Vagina (tissue), 2 donors: ENCODE results near the gene BPIFA3.

Source experiments
- POLR2A ChIP-seq, 2 donors: fragments of 450-650 bp; IDR thresholded peaks; one replicate each; pipeline ENCODE4 v1.6.1; 2017; ENCODE audit warnings: antibody characterized with exemption in 2 of 2, mild to moderate bottlenecking in 2 of 2, moderate library complexity in 2 of 2
- TF ChIP-seq, protein P1 (sequence below), 3 experiments: fragments of 450-650 bp in 2 of 3; fragments of 200-600 bp in 1 of 3; sonication (generic) in 1 of 3; IDR thresholded peaks; one replicate each; pipeline ENCODE4 v1.5.1; 2017 to 2019; ENCODE audit warnings: antibody characterized with exemption in 3 of 3, mild to moderate bottlenecking in 2 of 3, moderate library complexity in 2 of 3

DNA sequence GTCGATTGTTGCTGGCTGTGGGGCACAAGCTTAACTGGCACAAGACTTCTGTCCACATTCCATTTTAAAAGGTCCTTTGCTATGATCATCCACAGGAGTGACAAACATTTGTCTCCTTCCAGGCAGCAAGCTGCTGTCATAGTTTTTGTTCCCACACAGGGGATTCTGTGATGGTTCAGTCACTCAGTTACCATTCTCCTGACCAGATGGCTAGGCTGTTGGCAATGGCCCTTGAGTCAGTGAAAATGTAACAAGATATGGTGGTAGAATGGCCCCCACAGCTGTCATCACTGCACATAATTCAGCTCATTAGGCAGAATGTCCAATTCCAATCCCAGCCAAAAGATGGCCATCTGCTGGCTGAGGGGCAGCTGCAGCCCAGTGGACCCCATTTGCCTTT lies 32.3 kb downstream of the BPIFA3 start:
- TF ChIP-seq, protein P1, sequence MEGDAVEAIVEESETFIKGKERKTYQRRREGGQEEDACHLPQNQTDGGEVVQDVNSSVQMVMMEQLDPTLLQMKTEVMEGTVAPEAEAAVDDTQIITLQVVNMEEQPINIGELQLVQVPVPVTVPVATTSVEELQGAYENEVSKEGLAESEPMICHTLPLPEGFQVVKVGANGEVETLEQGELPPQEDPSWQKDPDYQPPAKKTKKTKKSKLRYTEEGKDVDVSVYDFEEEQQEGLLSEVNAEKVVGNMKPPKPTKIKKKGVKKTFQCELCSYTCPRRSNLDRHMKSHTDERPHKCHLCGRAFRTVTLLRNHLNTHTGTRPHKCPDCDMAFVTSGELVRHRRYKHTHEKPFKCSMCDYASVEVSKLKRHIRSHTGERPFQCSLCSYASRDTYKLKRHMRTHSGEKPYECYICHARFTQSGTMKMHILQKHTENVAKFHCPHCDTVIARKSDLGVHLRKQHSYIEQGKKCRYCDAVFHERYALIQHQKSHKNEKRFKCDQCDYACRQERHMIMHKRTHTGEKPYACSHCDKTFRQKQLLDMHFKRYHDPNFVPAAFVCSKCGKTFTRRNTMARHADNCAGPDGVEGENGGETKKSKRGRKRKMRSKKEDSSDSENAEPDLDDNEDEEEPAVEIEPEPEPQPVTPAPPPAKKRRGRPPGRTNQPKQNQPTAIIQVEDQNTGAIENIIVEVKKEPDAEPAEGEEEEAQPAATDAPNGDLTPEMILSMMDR (IDR thresholded peaks at IDR 0.05): no peak
- no peak for TF ChIP-seq POLR2A (IDR thresholded peaks at IDR 0.05)
